Measurements from ENCODE around the gene OSBPL10. TPM values are rescaled to one million over a fixed set of nuclear protein-coding genes. Genes with fewer than 3 reads are reported as not detected.

OSBPL10 gene
- total and polyA plus RNA-seq, 9 donors, result 2.5 to 36.6 (median 10.6) TPM

- 57 to 62% (median 60%) methylated on average over 11 of the region's 11 CpGs for WGBS, 3 donors
- intact Hi-C loops (cut with DNase I), result no loop called here
Measured at GRCh38 chr3:31815631-31816440, 165.2 kb downstream of the OSBPL10 start.

GRCh38 chr3:31815006-31815405 lies 166.1 kb downstream of the OSBPL10 start:
- no peaks in the 10 kb centered on the region for H3K4me1 ChIP-seq (ENCODE audit: insufficient read depth)
- intact Hi-C loops (cut with DNase I), result no loop called here
- H3K9me3 ChIP-seq, result no peaks in the 10 kb centered on the region
- TF ChIP-seq EP300 (IDR thresholded peaks at IDR 0.05) (no peak), POLR2A (IDR thresholded peaks at IDR 0.05) (no peak), CTCF (IDR thresholded peaks at IDR 0.05) (no peak)
- H3K27me3 ChIP-seq, result no peaks in the 10 kb centered on the region
- H3K4me3 ChIP-seq, result no peak overlapping the region
- no peak for DNase-seq
- H3K36me3 ChIP-seq, result no peaks in the 10 kb centered on the region
- WGBS, 3 donors, result 62 to 71% (median 67%) methylated on average over 5 to 6 of the region's 6 CpGs
- no peak overlapping the region for H3K27ac ChIP-seq

More at GRCh38 chr3:31815631-31816440, 165.2 kb downstream of the OSBPL10 start:
- Histone ChIP-seq H3K27me3 (no peaks in the 10 kb centered on the region), H3K36me3 (no peaks in the 10 kb centered on the region), H3K4me3 (no peak overlapping the region), H3K9me3 (no peaks in the 10 kb centered on the region), H3K4me1 (ENCODE audit: insufficient read depth) (no peaks in the 10 kb centered on the region), H3K27ac (no peak overlapping the region)
- no peak for DNase-seq
- no peak for TF ChIP-seq EP300 (IDR thresholded peaks at IDR 0.05)
- TF ChIP-seq CTCF (IDR thresholded peaks at IDR 0.05), result no peak
- no peak for TF ChIP-seq POLR2A (IDR thresholded peaks at IDR 0.05)

GRCh38 chr3:31813686-31814085 lies 167.4 kb downstream of the OSBPL10 start:
- no peak for TF ChIP-seq POLR2A (IDR thresholded peaks at IDR 0.05)
- no peak for TF ChIP-seq EP300 (IDR thresholded peaks at IDR 0.05)
- TF ChIP-seq CTCF (IDR thresholded peaks at IDR 0.05), result no peak
- no peaks in the 10 kb centered on the region for H3K36me3 ChIP-seq
- no peaks in the 10 kb centered on the region for H3K4me1 ChIP-seq (ENCODE audit: insufficient read depth)
- WGBS, 3 donors, result 95% methylated on average over 7 of the region's 7 CpGs
- intact Hi-C loops (cut with DNase I), result no loop called here
- H3K27ac ChIP-seq, result no peak overlapping the region
- no peaks in the 10 kb centered on the region for H3K9me3 ChIP-seq
- no peak for DNase-seq
- H3K27me3 ChIP-seq, result no peaks in the 10 kb centered on the region
- H3K4me3 ChIP-seq, result no peak overlapping the region

- Histone ChIP-seq H3K9me3 (no peaks in the 10 kb centered on the region), H3K36me3 (no peaks in the 10 kb centered on the region), H3K4me3 (no peak overlapping the region), H3K4me1 (ENCODE audit: insufficient read depth) (no peaks in the 10 kb centered on the region), H3K27ac (no peak overlapping the region), H3K27me3 (no peaks in the 10 kb centered on the region)
- intact Hi-C loops (cut with DNase I), result no loop called here
- no peak for TF ChIP-seq CTCF (IDR thresholded peaks at IDR 0.05)
- TF ChIP-seq POLR2A (IDR thresholded peaks at IDR 0.05), result no peak
- no peak for TF ChIP-seq EP300 (IDR thresholded peaks at IDR 0.05)
- DNase-seq, result no peak
Measured at GRCh38 chr3:31813197-31813596, 167.9 kb downstream of the OSBPL10 start.

All from ovary (tissue), 9 donors.